Measurements from ENCODE around the gene NINJ2. TPM values are rescaled to one million over a fixed set of nuclear protein-coding genes. Genes with fewer than 3 reads are reported as not detected.

Gene NINJ2
- polyA plus RNA-seq, 3 donors, result 32.9 to 92.7 (median 73.7) TPM

DNA sequence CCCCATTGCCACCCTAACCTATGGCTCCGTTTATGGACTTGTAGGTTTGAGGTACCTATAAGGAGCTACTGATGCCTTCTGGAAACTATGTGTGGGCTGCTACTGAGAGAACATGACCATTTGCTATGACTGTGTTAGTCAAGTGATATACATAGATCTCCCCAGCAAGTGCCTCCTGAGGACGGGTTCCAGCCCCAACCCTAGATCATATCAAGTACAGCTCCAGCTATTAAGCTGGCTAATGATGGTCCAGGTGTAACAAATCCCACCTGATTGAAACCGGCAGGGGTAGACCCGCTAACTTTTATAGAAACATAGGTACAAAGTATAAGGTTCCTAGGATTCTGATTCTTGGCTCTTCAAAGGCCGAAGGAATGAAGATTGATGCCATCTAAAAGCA, 23.7 kb downstream of the NINJ2 start:
- peaks cover 0 to 7% of the 10 kb centered on the region in 2 donors for H3K36me3 Mint-ChIP-seq
- H3K9me3 Mint-ChIP-seq, result no peaks in the 10 kb centered on the region
- intact Hi-C loops (cut with micrococcal nuclease), result no loop called here
- Histone ChIP-seq H3K36me3 (replicated peaks in 1 of 2; ENCODE audit: control insufficient read depth in 1 of 2, insufficient read depth in 2 of 2, low read length in 2 of 2) (no peaks in the 10 kb centered on the region), H3K27me3 (ENCODE audit: control insufficient read depth in 2 of 2, insufficient read depth in 2 of 2, low read length in 2 of 2) (no peaks in the 10 kb centered on the region), H3K4me2 (replicated peaks; ENCODE audit: extremely low read depth, low read length, poor library complexity, severe bottlenecking) (peak overlapping the region; percentile 50), H2AFZ (ENCODE audit: insufficient read depth, low read depth, low read length, poor library complexity, severe bottlenecking) (no peak overlapping the region), H3K79me2 (ENCODE audit: insufficient read depth, low read length) (peaks cover 44% of the 10 kb centered on the region), H4K20me1 (ENCODE audit: insufficient read depth, low read length) (no peaks in the 10 kb centered on the region), H3K9me3 (replicated peaks in 1 of 2; ENCODE audit: control insufficient read depth in 1 of 2, insufficient read depth in 1 of 2, low read length in 2 of 2) (no peaks in the 10 kb centered on the region), H3K4me3 (replicated peaks in 1 of 3; ENCODE audit: low read depth in 2 of 3, low read length in 3 of 3) (peak overlapping the region in 1 of 3 experiments; percentile 51), H3K9ac (ENCODE audit: insufficient read depth, low read length, poor library complexity, severe bottlenecking) (peak overlapping the region; percentile 35), H3K4me1 (ENCODE audit: control insufficient read depth in 1 of 2, insufficient read depth in 2 of 2, low read length in 2 of 2) (peaks cover 79 to 92% of the 10 kb centered on the region in 2 donors), H3K27ac (ENCODE audit: low read depth in 1 of 2, low read length in 2 of 2) (peak overlapping the region; percentile 54 to 85)
- H3K27me3 Mint-ChIP-seq (ENCODE audit: low read depth in 3 of 3), result no peaks in the 10 kb centered on the region
- DNase-seq, result no peak
- no peak overlapping the region for H3K4me3 Mint-ChIP-seq
- WGBS (ENCODE audit: insufficient coverage), result 100% methylated on average over 2 of the region's 5 CpGs
- TF ChIP-seq, protein P1, sequence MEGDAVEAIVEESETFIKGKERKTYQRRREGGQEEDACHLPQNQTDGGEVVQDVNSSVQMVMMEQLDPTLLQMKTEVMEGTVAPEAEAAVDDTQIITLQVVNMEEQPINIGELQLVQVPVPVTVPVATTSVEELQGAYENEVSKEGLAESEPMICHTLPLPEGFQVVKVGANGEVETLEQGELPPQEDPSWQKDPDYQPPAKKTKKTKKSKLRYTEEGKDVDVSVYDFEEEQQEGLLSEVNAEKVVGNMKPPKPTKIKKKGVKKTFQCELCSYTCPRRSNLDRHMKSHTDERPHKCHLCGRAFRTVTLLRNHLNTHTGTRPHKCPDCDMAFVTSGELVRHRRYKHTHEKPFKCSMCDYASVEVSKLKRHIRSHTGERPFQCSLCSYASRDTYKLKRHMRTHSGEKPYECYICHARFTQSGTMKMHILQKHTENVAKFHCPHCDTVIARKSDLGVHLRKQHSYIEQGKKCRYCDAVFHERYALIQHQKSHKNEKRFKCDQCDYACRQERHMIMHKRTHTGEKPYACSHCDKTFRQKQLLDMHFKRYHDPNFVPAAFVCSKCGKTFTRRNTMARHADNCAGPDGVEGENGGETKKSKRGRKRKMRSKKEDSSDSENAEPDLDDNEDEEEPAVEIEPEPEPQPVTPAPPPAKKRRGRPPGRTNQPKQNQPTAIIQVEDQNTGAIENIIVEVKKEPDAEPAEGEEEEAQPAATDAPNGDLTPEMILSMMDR (IDR thresholded peaks at IDR 0.05), result no peak
- peaks cover 77% of the 10 kb centered on the region for H3K4me1 Mint-ChIP-seq
- peak overlapping the region; percentile 74 to 96 (median 86) for H3K27ac Mint-ChIP-seq

DNA sequence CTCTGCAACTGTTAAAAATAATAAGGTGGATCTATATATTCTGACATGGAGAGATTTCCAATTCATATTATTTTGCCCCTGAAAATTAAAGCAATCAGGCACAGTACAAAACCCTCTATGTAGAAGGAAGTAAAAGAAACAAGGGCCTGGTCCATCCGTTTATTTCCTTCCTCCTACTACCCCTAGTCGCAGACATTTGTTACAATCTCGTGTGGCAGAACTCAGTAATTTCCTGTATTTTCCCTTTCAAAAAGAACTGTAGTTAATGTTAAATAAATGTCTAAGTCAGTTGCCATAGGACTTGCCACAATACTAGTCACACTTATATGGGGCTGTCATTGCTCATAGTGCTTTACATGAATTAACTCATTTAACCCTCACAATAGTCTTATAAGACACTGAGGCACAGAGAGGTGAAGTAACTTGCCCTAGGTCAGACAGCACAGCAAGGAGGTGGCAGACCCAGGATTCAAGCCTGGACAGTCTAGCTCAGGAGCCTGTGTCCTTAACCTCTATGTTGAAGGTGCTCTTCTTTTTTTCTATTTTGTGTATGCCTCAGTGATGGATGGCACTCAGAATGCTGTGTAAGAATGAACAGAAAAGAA, 24.2 kb downstream of the NINJ2 start:
- no peak overlapping the region for H2AFZ ChIP-seq (ENCODE audit: insufficient read depth, low read depth, low read length, poor library complexity, severe bottlenecking)
- H3K27ac ChIP-seq (ENCODE audit: low read depth in 1 of 2, low read length in 2 of 2), result peak overlapping the region; percentile 54 to 85
- H3K36me3 ChIP-seq (replicated peaks in 1 of 2; ENCODE audit: control insufficient read depth in 1 of 2, insufficient read depth in 2 of 2, low read length in 2 of 2), result no peaks in the 10 kb centered on the region
- Mint-ChIP-seq H3K27ac (peak overlapping the region; percentile 74 to 96 (median 86)), H3K36me3 (peaks cover 0 to 9% of the 10 kb centered on the region in 2 donors), H3K9me3 (no peaks in the 10 kb centered on the region), H3K4me3 (peak overlapping the region; percentile 20 to 46), H3K4me1 (peaks cover 74% of the 10 kb centered on the region), H3K27me3 (ENCODE audit: low read depth in 3 of 3) (no peaks in the 10 kb centered on the region)
- H4K20me1 ChIP-seq (ENCODE audit: insufficient read depth, low read length), result no peaks in the 10 kb centered on the region
- H3K9ac ChIP-seq (ENCODE audit: insufficient read depth, low read length, poor library complexity, severe bottlenecking), result peak overlapping the region; percentile 35
- H3K4me2 ChIP-seq (replicated peaks; ENCODE audit: extremely low read depth, low read length, poor library complexity, severe bottlenecking), result peak overlapping the region; percentile 50
- peaks cover 74 to 92% of the 10 kb centered on the region in 2 donors for H3K4me1 ChIP-seq (ENCODE audit: control insufficient read depth in 1 of 2, insufficient read depth in 2 of 2, low read length in 2 of 2)
- no peaks in the 10 kb centered on the region for H3K27me3 ChIP-seq (ENCODE audit: control insufficient read depth in 2 of 2, insufficient read depth in 2 of 2, low read length in 2 of 2)
- no peaks in the 10 kb centered on the region for H3K9me3 ChIP-seq (replicated peaks in 1 of 2; ENCODE audit: control insufficient read depth in 1 of 2, insufficient read depth in 1 of 2, low read length in 2 of 2)
- H3K79me2 ChIP-seq (ENCODE audit: insufficient read depth, low read length), result peaks cover 46% of the 10 kb centered on the region
- peak in 2 of 3 donors; percentile 58 to 76 for DNase-seq
- peak overlapping the region in 1 of 3 experiments; percentile 51 for H3K4me3 ChIP-seq (replicated peaks in 1 of 3; ENCODE audit: low read depth in 2 of 3, low read length in 3 of 3)
- no CpG with 5 or more reads among the region's 3 CpGs for WGBS (ENCODE audit: insufficient coverage)
- TF ChIP-seq, protein P1 (IDR thresholded peaks at IDR 0.05), result no peak
- intact Hi-C loops (cut with micrococcal nuclease), result no loop called here
